Measurements from ENCODE around the gene KCNH1.

KCNH1 gene

DNA sequence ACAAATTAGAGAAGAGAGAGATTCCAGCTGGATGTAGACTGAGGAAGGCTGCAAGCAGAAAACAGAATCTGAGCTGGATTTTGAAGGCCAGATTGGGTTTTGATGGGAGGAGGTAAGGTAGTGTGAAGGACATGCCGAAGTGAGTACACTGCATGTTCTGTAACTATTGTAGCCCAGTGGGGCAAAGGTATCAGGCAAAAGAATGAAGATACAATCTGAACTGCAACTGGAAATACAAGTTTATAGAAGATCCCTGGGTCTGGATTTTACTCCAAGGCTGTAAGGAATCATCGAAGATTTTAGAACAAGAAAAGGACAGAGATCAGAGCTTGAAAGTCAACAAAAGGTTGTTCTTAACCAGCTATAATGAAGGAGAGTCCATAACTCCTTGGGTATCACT lies 382.0 kb downstream of the KCNH1 start:
- Histone ChIP-seq H3K36me3 (ENCODE audit: control insufficient read depth, insufficient read depth, low read length) (no peaks in the 10 kb centered on the region), H3K4me3 (ENCODE audit: insufficient read depth, low read depth, low read length) (no peak overlapping the region), H3K9me3 (ENCODE audit: control insufficient read depth, low read length) (no peaks in the 10 kb centered on the region), H3K27ac (ENCODE audit: insufficient read depth, low read depth, low read length, poor library complexity, severe bottlenecking) (no peak overlapping the region), H3K4me1 (ENCODE audit: control insufficient read depth, insufficient read depth, low read length) (peaks cover 8% of the 10 kb centered on the region), H3K27me3 (ENCODE audit: control insufficient read depth, insufficient read depth, low read length, poor library complexity, severe bottlenecking) (no peaks in the 10 kb centered on the region)
- 91 to 94% methylated on average over 2 of the region's 2 CpGs for WGBS, 2 experiments

GRCh38 chr1:210750468-210750867 lies 383.5 kb downstream of the KCNH1 start:
- H3K27me3 ChIP-seq (ENCODE audit: control insufficient read depth, insufficient read depth, low read length, poor library complexity, severe bottlenecking): no peaks in the 10 kb centered on the region

GRCh38 chr1:210748796-210749195 lies 385.2 kb downstream of the KCNH1 start:
- 88 to 91% methylated on average over 3 of the region's 3 CpGs for WGBS, 2 experiments
- Histone ChIP-seq H3K36me3 (ENCODE audit: control insufficient read depth, insufficient read depth, low read length) (no peaks in the 10 kb centered on the region), H3K9me3 (ENCODE audit: control insufficient read depth, low read length) (no peaks in the 10 kb centered on the region), H3K27me3 (ENCODE audit: control insufficient read depth, insufficient read depth, low read length, poor library complexity, severe bottlenecking) (no peaks in the 10 kb centered on the region), H3K27ac (ENCODE audit: insufficient read depth, low read depth, low read length, poor library complexity, severe bottlenecking) (no peak overlapping the region), H3K4me3 (ENCODE audit: insufficient read depth, low read depth, low read length) (no peak overlapping the region), H3K4me1 (ENCODE audit: control insufficient read depth, insufficient read depth, low read length) (no peaks in the 10 kb centered on the region)

More at GRCh38 chr1:210750468-210750867, 383.5 kb downstream of the KCNH1 start:
- H3K27ac ChIP-seq (ENCODE audit: insufficient read depth, low read depth, low read length, poor library complexity, severe bottlenecking): no peak overlapping the region
- peaks cover 1% of the 10 kb centered on the region for H3K4me1 ChIP-seq (ENCODE audit: control insufficient read depth, insufficient read depth, low read length)
- WGBS, 2 experiments: 94 to 100% methylated on average over 1 of the region's 1 CpG
- H3K9me3 ChIP-seq (ENCODE audit: control insufficient read depth, low read length): no peaks in the 10 kb centered on the region
- H3K36me3 ChIP-seq (ENCODE audit: control insufficient read depth, insufficient read depth, low read length): no peaks in the 10 kb centered on the region
- H3K4me3 ChIP-seq (ENCODE audit: insufficient read depth, low read depth, low read length): no peak overlapping the region

- WGBS, 2 experiments: 92 to 95% methylated on average over 6 of the region's 6 CpGs
- Histone ChIP-seq H3K27me3 (ENCODE audit: control insufficient read depth, insufficient read depth, low read length, poor library complexity, severe bottlenecking) (no peaks in the 10 kb centered on the region), H3K36me3 (ENCODE audit: control insufficient read depth, insufficient read depth, low read length) (no peaks in the 10 kb centered on the region), H3K9me3 (ENCODE audit: control insufficient read depth, low read length) (no peaks in the 10 kb centered on the region), H3K4me3 (ENCODE audit: insufficient read depth, low read depth, low read length) (no peak overlapping the region), H3K4me1 (ENCODE audit: control insufficient read depth, insufficient read depth, low read length) (no peaks in the 10 kb centered on the region), H3K27ac (ENCODE audit: insufficient read depth, low read depth, low read length, poor library complexity, severe bottlenecking) (no peak overlapping the region)
These were observed 386.1 kb downstream of the KCNH1 start for GRCh38 chr1:210747890-210748289.

- Histone ChIP-seq H3K9me3 (ENCODE audit: control insufficient read depth, low read length) (no peaks in the 10 kb centered on the region), H3K4me1 (ENCODE audit: control insufficient read depth, insufficient read depth, low read length) (no peaks in the 10 kb centered on the region), H3K36me3 (ENCODE audit: control insufficient read depth, insufficient read depth, low read length) (no peaks in the 10 kb centered on the region), H3K27ac (ENCODE audit: insufficient read depth, low read depth, low read length, poor library complexity, severe bottlenecking) (no peak overlapping the region), H3K27me3 (ENCODE audit: control insufficient read depth, insufficient read depth, low read length, poor library complexity, severe bottlenecking) (no peaks in the 10 kb centered on the region), H3K4me3 (ENCODE audit: insufficient read depth, low read depth, low read length) (no peak overlapping the region)
- WGBS, 2 experiments: 90 to 94% methylated on average over 3 of the region's 3 CpGs
These were observed 386.8 kb downstream of the KCNH1 start for GRCh38 chr1:210747112-210747511.

DNA sequence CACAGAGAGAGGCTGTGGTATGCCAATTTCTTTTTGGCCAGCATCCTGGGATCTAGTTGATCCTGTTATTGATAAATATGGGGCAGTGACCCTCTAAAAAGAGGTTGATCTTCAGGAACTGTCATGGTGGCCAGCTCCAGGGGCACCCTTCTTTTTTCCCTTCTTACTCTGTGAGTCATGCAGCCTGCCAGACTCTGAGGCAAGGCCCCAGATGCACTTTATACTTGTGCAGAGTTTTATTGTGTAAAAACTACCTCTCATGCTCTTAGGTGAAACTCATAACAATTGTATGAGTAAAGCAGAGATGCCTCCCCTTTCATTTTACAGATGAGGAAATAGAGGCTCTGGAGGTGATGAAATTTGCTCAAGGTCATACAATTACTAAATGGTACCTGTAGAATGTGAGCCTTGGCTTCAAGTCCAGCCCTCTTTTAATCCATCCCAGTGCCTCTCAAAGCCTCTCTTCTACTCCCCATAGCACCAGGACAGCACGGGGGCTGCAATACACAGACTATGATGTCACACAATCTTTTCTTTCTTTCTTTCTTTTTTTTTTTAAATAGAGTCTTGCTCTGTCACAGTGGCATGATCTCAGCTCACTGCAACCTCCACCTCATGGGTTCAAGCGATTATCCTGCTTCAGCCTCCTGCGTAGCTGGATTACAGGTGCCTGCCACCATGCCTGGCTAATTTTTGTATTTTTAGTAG lies 387.8 kb downstream of the KCNH1 start:
- no peaks in the 10 kb centered on the region for H3K36me3 ChIP-seq (ENCODE audit: control insufficient read depth, insufficient read depth, low read length)
- 68 to 79% methylated on average over 3 of the region's 3 CpGs for WGBS, 2 experiments

GRCh38 chr1:210743038-210743437 lies 390.9 kb downstream of the KCNH1 start:
- H3K4me1 ChIP-seq (ENCODE audit: control insufficient read depth, insufficient read depth, low read length): no peaks in the 10 kb centered on the region
- no peaks in the 10 kb centered on the region for H3K9me3 ChIP-seq (ENCODE audit: control insufficient read depth, low read length)
- no peak overlapping the region for H3K4me3 ChIP-seq (ENCODE audit: insufficient read depth, low read depth, low read length)
- no peaks in the 10 kb centered on the region for H3K36me3 ChIP-seq (ENCODE audit: control insufficient read depth, insufficient read depth, low read length)
- WGBS, 2 experiments: 84 to 87% methylated on average over 3 of the region's 3 CpGs
- H3K27me3 ChIP-seq (ENCODE audit: control insufficient read depth, insufficient read depth, low read length, poor library complexity, severe bottlenecking): no peaks in the 10 kb centered on the region
- H3K27ac ChIP-seq (ENCODE audit: insufficient read depth, low read depth, low read length, poor library complexity, severe bottlenecking): no peak overlapping the region

More for the DNA sequence above, 387.8 kb downstream of the KCNH1 start:
- Histone ChIP-seq H3K27ac (ENCODE audit: insufficient read depth, low read depth, low read length, poor library complexity, severe bottlenecking) (no peak overlapping the region), H3K4me1 (ENCODE audit: control insufficient read depth, insufficient read depth, low read length) (no peaks in the 10 kb centered on the region), H3K27me3 (ENCODE audit: control insufficient read depth, insufficient read depth, low read length, poor library complexity, severe bottlenecking) (no peaks in the 10 kb centered on the region), H3K9me3 (ENCODE audit: control insufficient read depth, low read length) (no peaks in the 10 kb centered on the region), H3K4me3 (ENCODE audit: insufficient read depth, low read depth, low read length) (no peak overlapping the region)

DNA sequence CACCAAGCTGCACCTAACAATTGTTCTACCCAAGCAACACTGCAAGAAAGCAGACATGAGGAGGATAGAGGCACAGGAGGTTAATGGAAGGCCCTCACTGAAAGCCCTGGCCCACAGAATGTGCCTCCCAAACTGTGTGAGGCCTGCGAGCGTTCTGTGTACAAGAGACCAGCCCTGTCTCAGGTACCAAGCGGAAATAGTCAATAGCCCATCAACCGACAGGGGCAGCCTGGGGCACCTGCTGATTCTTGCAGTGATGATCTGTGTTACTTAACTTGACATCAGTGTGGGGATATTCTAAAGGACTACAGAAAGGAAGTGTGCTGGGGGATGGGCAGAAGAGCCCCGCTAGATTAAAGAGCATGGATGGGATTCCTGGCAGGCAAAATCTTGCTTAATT lies 392.4 kb downstream of the KCNH1 start:
- no peak overlapping the region for H3K27ac ChIP-seq (ENCODE audit: insufficient read depth, low read depth, low read length, poor library complexity, severe bottlenecking)
- no peaks in the 10 kb centered on the region for H3K4me1 ChIP-seq (ENCODE audit: control insufficient read depth, insufficient read depth, low read length)
- H3K27me3 ChIP-seq (ENCODE audit: control insufficient read depth, insufficient read depth, low read length, poor library complexity, severe bottlenecking): no peaks in the 10 kb centered on the region
- H3K9me3 ChIP-seq (ENCODE audit: control insufficient read depth, low read length): no peaks in the 10 kb centered on the region
- WGBS, 2 experiments: 90 to 92% methylated on average over 5 of the region's 5 CpGs
- H3K36me3 ChIP-seq (ENCODE audit: control insufficient read depth, insufficient read depth, low read length): no peaks in the 10 kb centered on the region
- no peak overlapping the region for H3K4me3 ChIP-seq (ENCODE audit: insufficient read depth, low read depth, low read length)

DNA sequence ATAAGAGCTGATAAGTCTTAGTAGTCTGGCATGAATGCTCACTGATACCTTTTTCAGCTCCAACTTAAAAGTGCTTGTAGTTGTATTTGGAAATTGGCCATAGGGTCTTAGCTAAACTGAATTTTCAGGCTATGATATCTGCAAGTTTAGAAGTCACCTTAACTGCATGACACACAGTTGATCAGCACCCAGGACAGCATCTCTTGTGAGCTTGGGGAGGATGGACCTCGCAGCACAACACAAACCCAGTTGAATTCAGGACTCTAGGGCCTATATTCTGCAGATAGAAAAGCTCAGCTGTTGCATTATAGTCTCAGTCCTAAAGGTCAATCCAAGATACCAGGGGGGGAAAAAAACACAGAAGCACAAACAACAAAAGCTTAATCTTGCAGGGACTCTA lies 394.3 kb downstream of the KCNH1 start:
- Histone ChIP-seq H3K9me3 (ENCODE audit: control insufficient read depth, low read length) (no peaks in the 10 kb centered on the region), H3K27me3 (ENCODE audit: control insufficient read depth, insufficient read depth, low read length, poor library complexity, severe bottlenecking) (no peaks in the 10 kb centered on the region), H3K36me3 (ENCODE audit: control insufficient read depth, insufficient read depth, low read length) (no peaks in the 10 kb centered on the region), H3K27ac (ENCODE audit: insufficient read depth, low read depth, low read length, poor library complexity, severe bottlenecking) (no peak overlapping the region), H3K4me3 (ENCODE audit: insufficient read depth, low read depth, low read length) (no peak overlapping the region), H3K4me1 (ENCODE audit: control insufficient read depth, insufficient read depth, low read length) (no peaks in the 10 kb centered on the region)
- 69 to 73% methylated on average over 1 of the region's 1 CpG for WGBS, 2 experiments

DNA sequence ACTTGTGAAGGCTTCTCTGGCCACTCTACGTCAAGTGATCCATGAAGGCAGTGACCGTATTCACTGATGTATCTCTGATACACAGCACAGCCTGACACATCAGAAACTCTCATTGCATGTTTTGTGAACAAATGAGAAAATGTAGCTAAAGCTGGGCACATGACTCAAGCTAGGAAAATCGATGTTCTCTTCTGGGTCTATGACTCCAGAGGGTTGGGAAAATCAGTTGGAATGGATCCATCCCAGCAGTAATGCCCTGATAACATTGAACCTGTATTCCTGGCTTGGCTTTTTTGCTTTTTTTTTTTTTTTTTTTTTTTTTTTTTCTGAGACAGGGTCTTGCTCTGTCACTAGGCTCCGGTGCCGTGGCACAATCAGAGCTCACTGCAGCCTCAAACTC lies 395.7 kb downstream of the KCNH1 start:
- H3K36me3 ChIP-seq (ENCODE audit: control insufficient read depth, insufficient read depth, low read length): no peaks in the 10 kb centered on the region
- 90 to 91% methylated on average over 5 of the region's 5 CpGs for WGBS, 2 experiments
- no peak overlapping the region for H3K4me3 ChIP-seq (ENCODE audit: insufficient read depth, low read depth, low read length)
- no peak overlapping the region for H3K27ac ChIP-seq (ENCODE audit: insufficient read depth, low read depth, low read length, poor library complexity, severe bottlenecking)
- H3K4me1 ChIP-seq (ENCODE audit: control insufficient read depth, insufficient read depth, low read length): no peaks in the 10 kb centered on the region
- no peaks in the 10 kb centered on the region for H3K27me3 ChIP-seq (ENCODE audit: control insufficient read depth, insufficient read depth, low read length, poor library complexity, severe bottlenecking)
- no peaks in the 10 kb centered on the region for H3K9me3 ChIP-seq (ENCODE audit: control insufficient read depth, low read length)

Measured in ectodermal cell (in vitro differentiated cells).